ENCODE measurements around the gene PEX26. TPM values are rescaled to one million over a fixed set of nuclear protein-coding genes. Genes with fewer than 3 reads are reported as not detected.

The PEX26 gene
- total and polyA plus RNA-seq, 2 of the 13 experiments (the other 11 are each of a cell fraction or from before 2014, with no cell fraction given), result 10.6 to 25.1 TPM

GRCh38 chr22:18060646-18061620, 16.9 kb upstream of the PEX26 start (continued):
- TF ChIP-seq, protein P1, sequence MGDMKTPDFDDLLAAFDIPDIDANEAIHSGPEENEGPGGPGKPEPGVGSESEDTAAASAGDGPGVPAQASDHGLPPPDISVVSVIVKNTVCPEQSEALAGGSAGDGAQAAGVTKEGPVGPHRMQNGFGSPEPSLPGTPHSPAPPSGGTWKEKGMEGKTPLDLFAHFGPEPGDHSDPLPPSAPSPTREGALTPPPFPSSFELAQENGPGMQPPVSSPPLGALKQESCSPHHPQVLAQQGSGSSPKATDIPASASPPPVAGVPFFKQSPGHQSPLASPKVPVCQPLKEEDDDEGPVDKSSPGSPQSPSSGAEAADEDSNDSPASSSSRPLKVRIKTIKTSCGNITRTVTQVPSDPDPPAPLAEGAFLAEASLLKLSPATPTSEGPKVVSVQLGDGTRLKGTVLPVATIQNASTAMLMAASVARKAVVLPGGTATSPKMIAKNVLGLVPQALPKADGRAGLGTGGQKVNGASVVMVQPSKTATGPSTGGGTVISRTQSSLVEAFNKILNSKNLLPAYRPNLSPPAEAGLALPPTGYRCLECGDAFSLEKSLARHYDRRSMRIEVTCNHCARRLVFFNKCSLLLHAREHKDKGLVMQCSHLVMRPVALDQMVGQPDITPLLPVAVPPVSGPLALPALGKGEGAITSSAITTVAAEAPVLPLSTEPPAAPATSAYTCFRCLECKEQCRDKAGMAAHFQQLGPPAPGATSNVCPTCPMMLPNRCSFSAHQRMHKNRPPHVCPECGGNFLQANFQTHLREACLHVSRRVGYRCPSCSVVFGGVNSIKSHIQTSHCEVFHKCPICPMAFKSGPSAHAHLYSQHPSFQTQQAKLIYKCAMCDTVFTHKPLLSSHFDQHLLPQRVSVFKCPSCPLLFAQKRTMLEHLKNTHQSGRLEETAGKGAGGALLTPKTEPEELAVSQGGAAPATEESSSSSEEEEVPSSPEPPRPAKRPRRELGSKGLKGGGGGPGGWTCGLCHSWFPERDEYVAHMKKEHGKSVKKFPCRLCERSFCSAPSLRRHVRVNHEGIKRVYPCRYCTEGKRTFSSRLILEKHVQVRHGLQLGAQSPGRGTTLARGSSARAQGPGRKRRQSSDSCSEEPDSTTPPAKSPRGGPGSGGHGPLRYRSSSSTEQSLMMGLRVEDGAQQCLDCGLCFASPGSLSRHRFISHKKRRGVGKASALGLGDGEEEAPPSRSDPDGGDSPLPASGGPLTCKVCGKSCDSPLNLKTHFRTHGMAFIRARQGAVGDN (CRISPR knock-in tag; IDR thresholded peaks at IDR 0.05), result peak; percentile 89
- TF ChIP-seq ZXDC (CRISPR knock-in tag; IDR thresholded peaks at IDR 0.05) (no peak), ZNF550 (CRISPR knock-in tag; IDR thresholded peaks at IDR 0.05; ENCODE audit: borderline replicate concordance) (no peak), SALL1 (CRISPR knock-in tag; IDR thresholded peaks at IDR 0.05) (peak; percentile 60; the same call in 1 of the 2 replicates), HMG20A (CRISPR knock-in tag; IDR thresholded peaks at IDR 0.05; ENCODE audit: borderline replicate concordance) (peak; percentile 49; the same call in 1 of the 2 replicates), NR2F1 (CRISPR knock-in tag; IDR thresholded peaks at IDR 0.05) (peak; percentile 57 to 66), ZNF816 (CRISPR knock-in tag; IDR thresholded peaks at IDR 0.05; ENCODE audit: borderline replicate concordance) (no peak), AGO1 (IDR thresholded peaks at IDR 0.05; ENCODE audit: low read depth, low read length, poor library complexity, severe bottlenecking) (no peak), MED1 (CRISPR knock-in tag; IDR thresholded peaks at IDR 0.05) (peak; percentile 58; the same call in 1 of the 2 replicates), ZBTB3 (CRISPR knock-in tag; IDR thresholded peaks at IDR 0.05; ENCODE audit: borderline replicate concordance, low read depth) (no peak), ISL2 (CRISPR knock-in tag; IDR thresholded peaks at IDR 0.05) (no peak), HIVEP1 (CRISPR knock-in tag; IDR thresholded peaks at IDR 0.05) (0 out of 2 replicates have a peak, but pooled peaks have one; percentile 20), JUN (CRISPR knock-in tag; IDR thresholded peaks at IDR 0.05) (peak; percentile 96), RARA (CRISPR knock-in tag; IDR thresholded peaks at IDR 0.05) (peak; percentile 53), MTF2 (CRISPR knock-in tag; IDR thresholded peaks at IDR 0.05; ENCODE audit: borderline replicate concordance) (no peak)
- TF ChIP-seq, protein P2, sequence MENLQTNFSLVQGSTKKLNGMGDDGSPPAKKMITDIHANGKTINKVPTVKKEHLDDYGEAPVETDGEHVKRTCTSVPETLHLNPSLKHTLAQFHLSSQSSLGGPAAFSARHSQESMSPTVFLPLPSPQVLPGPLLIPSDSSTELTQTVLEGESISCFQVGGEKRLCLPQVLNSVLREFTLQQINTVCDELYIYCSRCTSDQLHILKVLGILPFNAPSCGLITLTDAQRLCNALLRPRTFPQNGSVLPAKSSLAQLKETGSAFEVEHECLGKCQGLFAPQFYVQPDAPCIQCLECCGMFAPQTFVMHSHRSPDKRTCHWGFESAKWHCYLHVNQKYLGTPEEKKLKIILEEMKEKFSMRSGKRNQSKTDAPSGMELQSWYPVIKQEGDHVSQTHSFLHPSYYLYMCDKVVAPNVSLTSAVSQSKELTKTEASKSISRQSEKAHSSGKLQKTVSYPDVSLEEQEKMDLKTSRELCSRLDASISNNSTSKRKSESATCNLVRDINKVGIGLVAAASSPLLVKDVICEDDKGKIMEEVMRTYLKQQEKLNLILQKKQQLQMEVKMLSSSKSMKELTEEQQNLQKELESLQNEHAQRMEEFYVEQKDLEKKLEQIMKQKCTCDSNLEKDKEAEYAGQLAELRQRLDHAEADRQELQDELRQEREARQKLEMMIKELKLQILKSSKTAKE (CRISPR knock-in tag; IDR thresholded peaks at IDR 0.05; ENCODE audit: borderline replicate concordance), result peak; percentile 32; the same call in 1 of the 2 replicates
- TF ChIP-seq, protein P3, sequence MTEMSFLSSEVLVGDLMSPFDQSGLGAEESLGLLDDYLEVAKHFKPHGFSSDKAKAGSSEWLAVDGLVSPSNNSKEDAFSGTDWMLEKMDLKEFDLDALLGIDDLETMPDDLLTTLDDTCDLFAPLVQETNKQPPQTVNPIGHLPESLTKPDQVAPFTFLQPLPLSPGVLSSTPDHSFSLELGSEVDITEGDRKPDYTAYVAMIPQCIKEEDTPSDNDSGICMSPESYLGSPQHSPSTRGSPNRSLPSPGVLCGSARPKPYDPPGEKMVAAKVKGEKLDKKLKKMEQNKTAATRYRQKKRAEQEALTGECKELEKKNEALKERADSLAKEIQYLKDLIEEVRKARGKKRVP (CRISPR knock-in tag; IDR thresholded peaks at IDR 0.05), result no peak
